SU-DHL-6 (cell line): ENCODE measurements around the gene HGD.

Experiments
- H2AFZ ChIP-seq: fragments of 200-600 bp; sonication (generic); 2 replicates; pipeline ENCODE4 v1.6.1; 2014; ENCODE audit warnings: low read depth, mild to moderate bottlenecking, moderate library complexity, mixed read lengths, antibody characterized with exemption, low read length; ENCODE audit not compliant: severe bottlenecking
- H3F3A ChIP-seq: fragments of 200-600 bp; shearing (Covaris generic); 2 replicates; pipeline ENCODE4 v1.6.0; 2016; ENCODE audit warnings: antibody characterized with exemption, mild to moderate bottlenecking; ENCODE audit not compliant: insufficient read depth
- H3K27ac ChIP-seq: fragments of 200-600 bp; sonication (generic); 2 replicates; pipeline ENCODE4 v1.5.1; 2016; ENCODE audit warnings: low read depth, mild to moderate bottlenecking, low read length, moderate library complexity, mixed read lengths
- H3K27me3 ChIP-seq: fragments of 200-600 bp; sonication (generic), shearing (Covaris generic); 2 replicates; pipeline ENCODE4 v1.6.0; 2014; ENCODE audit warnings: mild to moderate bottlenecking, low read length
- H3K36me3 ChIP-seq: fragments of 200-600 bp; sonication (generic); 2 replicates; pipeline ENCODE4 v1.6.1; 2014; ENCODE audit warnings: mild to moderate bottlenecking, low read length, mixed read lengths
- H3K4me2 ChIP-seq: fragments of 300-600, 200-600 bp; shearing (Covaris generic), sonication (generic); 2 replicates; pipeline ENCODE4 v1.6.0; 2014; ENCODE audit warnings: low read length, low read depth, mild to moderate bottlenecking; ENCODE audit not compliant: poor library complexity, severe bottlenecking
- H3K4me3 ChIP-seq: fragments of 200-600 bp; sonication (generic); 2 replicates; pipeline ENCODE4 v1.5.1; 2014; ENCODE audit warnings: antibody characterized with exemption, low read length, mild to moderate bottlenecking, mixed read lengths; ENCODE audit not compliant: insufficient read depth, poor library complexity, severe bottlenecking
- H3K79me2 ChIP-seq: fragments of 200-600 bp; sonication (generic); 2 replicates; pipeline ENCODE4 v1.6.1; 2014; ENCODE audit warnings: mild to moderate bottlenecking, low read length, moderate library complexity; ENCODE audit not compliant: insufficient read depth
- H3K9ac ChIP-seq: fragments of 200-600 bp; sonication (generic); 2 replicates; pipeline ENCODE4 v1.7.0; 2014; ENCODE audit warnings: mild to moderate bottlenecking, low read length
- H3K9me2 ChIP-seq: fragments of 200-600 bp; sonication (generic); replicated peaks from 2 replicates; pipeline ENCODE4 v1.6.1; 2014; ENCODE audit warnings: low read length; ENCODE audit not compliant: insufficient read depth
- H3K9me3 ChIP-seq: fragments of 200-600 bp; sonication (generic); 2 replicates; pipeline ENCODE4 v1.6.1; 2014; ENCODE audit warnings: low read length, mixed read lengths; ENCODE audit not compliant: insufficient read depth
- H4K20me1 ChIP-seq: fragments of 200-600 bp; sonication (generic); 2 replicates; pipeline ENCODE4 v1.6.1; 2014; ENCODE audit warnings: low read depth, mild to moderate bottlenecking, antibody characterized with exemption, low read length, moderate library complexity, mixed read lengths
- CTCF ChIP-seq: fragments of 200-600 bp; sonication (generic); IDR thresholded peaks from one replicate; pipeline ENCODE4 v1.5.1; 2017; ENCODE audit warnings: antibody characterized with exemption, mild to moderate bottlenecking, low read length, moderate library complexity; ENCODE audit not compliant: insufficient read depth, poor library complexity, severe bottlenecking
- EZH2phosphoT487 ChIP-seq: fragments of 200-600 bp; sonication (generic), shearing (Covaris generic); conservative IDR thresholded peaks from 2 replicates; pipeline ENCODE4 v1.6.1; 2018; ENCODE audit warnings: mild to moderate bottlenecking, antibody characterized with exemption, low read length, moderate library complexity, mixed read lengths

HGD gene

GRCh38 chr3:120625159-120625586 is 56.9 kb downstream of the HGD start:
- Histone ChIP-seq H3F3A (no peaks in the 10 kb centered on the region), H3K4me2 (no peak overlapping the region), H2AFZ (no peak overlapping the region), H3K9ac (no peak overlapping the region), H3K4me3 (no peak overlapping the region), H3K27me3 (no peaks in the 10 kb centered on the region), H3K9me2 (no peaks in the 10 kb centered on the region), H3K36me3 (no peaks in the 10 kb centered on the region), H3K79me2 (no peaks in the 10 kb centered on the region), H4K20me1 (no peaks in the 10 kb centered on the region), H3K27ac (no peak overlapping the region), H3K9me3 (peaks cover 13% of the 10 kb centered on the region; the same call in 1 of the 2 replicates)
- TF ChIP-seq CTCF (no peak), EZH2phosphoT487 (no peak)

GRCh38 chr3:120623727-120624093 is 58.3 kb downstream of the HGD start:
- H3K36me3 ChIP-seq, result no peaks in the 10 kb centered on the region
- TF ChIP-seq EZH2phosphoT487 (no peak), CTCF (no peak)
- no peaks in the 10 kb centered on the region for H4K20me1 ChIP-seq
- no peaks in the 10 kb centered on the region for H3K27me3 ChIP-seq
- no peak overlapping the region for H3K9ac ChIP-seq
- H3K4me3 ChIP-seq, result no peak overlapping the region
- H3K4me2 ChIP-seq, result no peak overlapping the region
- H3K27ac ChIP-seq, result no peak overlapping the region
- H2AFZ ChIP-seq, result no peak overlapping the region
- no peaks in the 10 kb centered on the region for H3K9me2 ChIP-seq
- H3K79me2 ChIP-seq, result no peaks in the 10 kb centered on the region
- H3K9me3 ChIP-seq, result peaks cover 13% of the 10 kb centered on the region; the same call in 1 of the 2 replicates
- H3F3A ChIP-seq, result no peaks in the 10 kb centered on the region

GRCh38 chr3:120622870-120623726 is 58.9 kb downstream of the HGD start:
- Histone ChIP-seq H3K79me2 (no peaks in the 10 kb centered on the region), H3K27me3 (no peaks in the 10 kb centered on the region), H3K9me3 (peaks cover 13% of the 10 kb centered on the region; the same call in 1 of the 2 replicates), H4K20me1 (no peaks in the 10 kb centered on the region), H3K4me2 (no peak overlapping the region), H3K4me3 (no peak overlapping the region), H3K9me2 (no peaks in the 10 kb centered on the region), H2AFZ (no peak overlapping the region), H3K36me3 (no peaks in the 10 kb centered on the region), H3K27ac (no peak overlapping the region), H3K9ac (no peak overlapping the region), H3F3A (no peaks in the 10 kb centered on the region)
- no peak for TF ChIP-seq EZH2phosphoT487
- TF ChIP-seq CTCF, result no peak
